Left ventricle myocardium superior (tissue), 1 donor: ENCODE results near the gene GGTLC1. TPM values are rescaled to one million over a fixed set of nuclear protein-coding genes. Genes with fewer than 3 reads are reported as not detected.
"Not testable (repeated sequence)": the region's sequence is repeated elsewhere in the genome, so short reads cannot be mapped to it uniquely, and the experiment has no call there.

ENCODE experiments used
- ATAC-seq: fragments of 200-7000 bp; cut with Tn5 transposase; one replicate; pipeline ENCODE4 v1.9.1; 2020; ENCODE audit warnings: mild to moderate bottlenecking, moderate library complexity
- DNase-seq: peaks from one replicate; pipeline ENCODE4 v3.0.0-alpha.2; 2020
- intact Hi-C: fragments of 100-400 bp; cut with micrococcal nuclease; formaldehyde crosslinking; loops from one replicate; pipeline ENCODE4 v1.11.0; 2022
- total RNA-seq: library from RNA; stranded (reverse); fragmentation: NEBNext Ultra II Directional; extraction: Animal tissue kit (Norgen Biotek cat#: 25700); gene quantifications from one replicate; pipeline ENCODE4 v1.2.1, GENCODE V29; 2021
- donor health status: DM: no; HTN: yes; CAD: no; lungs with severe emphysema.

GGTLC1 gene
- total RNA-seq, 1 donor from 2014 or later = not detected

- DNase-seq = peak; percentile 68
- intact Hi-C loops = no loop called here
- no peak for ATAC-seq
Measured at GRCh38 chr20:23995905-23996666, 7.5 kb upstream of the GGTLC1 start.

- intact Hi-C loops, ATAC-seq, DNase-seq: not testable (repeated sequence)
Measured at GRCh38 chr20:23995291-23995690, 6.7 kb upstream of the GGTLC1 start.

DNA sequence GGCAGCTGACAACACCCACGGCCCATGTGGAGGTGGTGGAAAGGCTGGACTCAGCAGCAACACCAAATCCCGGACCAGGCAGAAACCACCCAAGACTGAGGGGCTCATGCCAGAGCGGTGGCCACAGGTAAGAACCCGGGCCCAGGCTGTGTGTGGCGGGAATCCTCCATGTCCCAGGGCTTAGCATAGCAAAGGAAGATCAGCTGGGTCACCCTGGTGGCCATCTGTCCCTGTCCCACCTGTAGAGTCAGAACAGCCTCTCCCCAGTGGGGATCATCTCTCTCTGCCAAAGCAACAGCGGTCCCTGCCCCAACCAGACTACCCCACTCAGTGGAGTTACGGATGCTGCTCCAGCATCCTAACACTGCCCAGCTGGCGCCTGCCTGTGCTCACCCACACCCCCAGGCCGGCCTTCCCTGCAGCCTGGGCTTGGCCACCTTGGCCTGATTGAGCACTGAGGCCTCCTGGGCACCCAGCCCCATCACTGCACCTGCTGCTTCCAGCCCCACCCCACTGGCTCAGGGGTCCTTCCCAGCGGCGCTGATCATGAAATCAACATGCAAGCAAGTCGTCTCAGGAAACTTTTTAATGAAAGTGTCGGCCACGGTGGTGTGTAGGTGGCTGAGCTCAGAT is 5.5 kb upstream of the GGTLC1 start:
- intact Hi-C loops, DNase-seq, ATAC-seq: not testable (repeated sequence)

GRCh38 chr20:23993440-23993839 is 4.9 kb upstream of the GGTLC1 start:
- DNase-seq, ATAC-seq, intact Hi-C loops: not testable (repeated sequence)

GRCh38 chr20:23990296-23990695 is 1.7 kb upstream of the GGTLC1 start:
- ATAC-seq, intact Hi-C loops, DNase-seq: not testable (repeated sequence)

GRCh38 chr20:23988966-23989365 is 387 bp upstream of the GGTLC1 start:
- ATAC-seq, intact Hi-C loops, DNase-seq: not testable (repeated sequence)

GRCh38 chr20:23986716-23987115 is 1.9 kb downstream of the GGTLC1 start:
- intact Hi-C loops, ATAC-seq, DNase-seq: not testable (repeated sequence)

DNA sequence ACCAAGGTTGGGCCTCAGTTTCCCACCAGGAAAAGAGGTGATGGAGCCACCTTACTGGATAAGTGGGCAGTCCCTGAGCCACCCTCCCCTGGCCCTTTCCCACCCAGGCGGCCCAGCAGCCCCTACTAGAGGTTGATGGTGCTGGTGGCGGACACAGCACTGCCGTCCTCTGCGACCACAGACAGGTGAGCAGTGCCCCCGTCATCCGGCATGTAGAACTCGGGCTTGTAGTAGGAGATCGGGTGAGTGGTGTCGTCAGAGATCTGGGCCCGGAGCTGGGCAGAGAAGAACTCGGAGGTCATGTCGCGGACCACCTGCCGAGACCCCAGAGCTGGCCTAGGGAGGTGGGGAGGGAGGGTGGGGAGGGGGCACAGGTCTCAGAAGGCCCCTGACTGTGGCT is 2.3 kb downstream of the GGTLC1 start:
- DNase-seq, intact Hi-C loops, ATAC-seq: not testable (repeated sequence)

- intact Hi-C loops, DNase-seq, ATAC-seq: not testable (repeated sequence)
Measured at GRCh38 chr20:23985790-23986225, 2.8 kb downstream of the GGTLC1 start.

- DNase-seq, intact Hi-C loops, ATAC-seq: not testable (repeated sequence)
Measured at GRCh38 chr20:23985066-23985789, 3.4 kb downstream of the GGTLC1 start.

DNA sequence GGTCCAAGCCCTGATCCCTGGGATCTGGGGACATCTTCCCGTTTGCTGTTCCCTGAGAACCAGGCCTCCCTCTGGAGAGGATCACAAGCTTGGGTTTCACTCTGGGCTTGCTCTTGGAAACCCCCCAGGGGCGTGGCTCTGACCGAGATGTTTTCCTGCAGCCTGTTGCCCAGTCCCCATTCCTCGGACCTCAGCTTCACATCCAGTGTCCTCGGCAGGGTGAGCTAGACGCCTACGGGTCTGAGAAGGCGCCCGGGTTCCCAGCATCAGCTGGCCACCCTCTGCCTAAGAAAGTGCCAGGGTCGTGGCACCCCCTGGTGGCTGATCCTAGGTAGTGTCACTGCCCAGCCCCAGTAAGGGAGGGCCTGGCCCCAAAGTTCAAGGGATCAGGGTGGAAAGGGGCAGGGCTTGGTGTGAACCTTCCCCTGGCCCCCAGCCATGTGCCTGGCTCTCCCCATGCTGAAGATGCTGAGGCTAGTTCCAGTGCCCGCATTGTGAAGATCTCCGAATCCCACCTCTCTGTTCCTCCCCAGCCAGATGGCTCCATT is 4.0 kb downstream of the GGTLC1 start:
- DNase-seq, ATAC-seq, intact Hi-C loops: not testable (repeated sequence)

DNA sequence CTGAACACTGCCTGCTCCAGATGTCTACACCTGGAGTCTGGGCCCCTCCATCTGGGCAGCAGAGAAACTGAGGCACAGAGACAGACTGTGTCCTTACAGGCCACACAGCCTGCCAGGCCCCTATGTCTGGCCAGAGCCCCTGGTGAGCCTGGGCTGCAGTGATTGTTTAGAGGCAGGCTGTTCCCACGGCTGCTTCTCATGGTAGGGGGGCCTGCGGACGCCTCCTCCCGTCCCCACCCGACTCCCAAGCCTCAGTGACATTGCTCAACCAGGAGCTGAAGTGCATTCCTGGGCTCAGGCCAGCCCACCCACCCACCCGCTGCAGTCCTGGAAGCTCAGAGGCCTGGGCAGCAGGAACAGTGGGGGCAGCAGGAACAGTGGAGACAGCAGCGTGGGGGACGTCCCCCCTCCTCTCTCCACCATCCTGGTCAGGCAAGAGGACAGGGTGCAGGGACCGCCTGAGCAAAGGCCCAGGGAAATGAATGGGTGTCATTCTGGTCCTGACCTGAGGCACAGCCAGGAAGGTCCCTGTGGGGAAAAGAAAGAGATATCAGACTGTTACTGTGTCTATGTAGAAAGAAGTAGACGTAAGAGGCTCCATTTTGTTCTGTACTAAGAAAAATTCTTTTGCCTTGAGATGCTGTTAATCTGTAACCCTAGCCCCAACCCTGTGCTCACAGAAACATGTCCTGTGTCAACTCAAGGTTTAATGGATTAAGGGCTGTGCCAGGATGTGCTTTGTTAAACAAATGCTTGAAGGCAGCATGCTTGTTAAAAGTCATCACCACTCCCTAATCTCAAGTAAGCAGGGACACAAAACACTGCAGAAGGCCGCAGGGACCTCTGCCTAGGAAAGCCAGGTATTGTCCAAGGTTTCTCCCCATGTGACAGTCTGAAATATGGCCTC is 6.2 kb downstream of the GGTLC1 start:
- DNase-seq, intact Hi-C loops, ATAC-seq: not testable (repeated sequence)

DNA sequence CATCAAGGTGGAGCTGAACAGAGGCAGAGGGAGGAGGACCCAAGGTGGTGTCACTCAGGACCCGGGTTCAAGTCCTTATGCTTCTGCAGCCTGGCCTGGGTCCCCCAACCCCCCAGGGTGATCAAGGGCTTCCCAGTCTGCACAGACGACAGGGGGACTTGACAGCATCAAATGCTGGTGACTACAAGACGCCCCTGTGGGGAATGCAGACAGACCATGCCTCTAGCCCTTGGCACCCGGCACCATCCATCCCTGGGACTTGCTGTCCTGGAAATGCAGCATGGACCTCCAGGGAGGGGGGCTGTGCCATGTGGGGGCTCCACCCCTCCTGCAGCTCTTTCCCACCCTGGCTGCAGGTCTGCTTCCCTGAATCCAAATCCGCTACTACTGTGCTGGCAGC is 7.1 kb downstream of the GGTLC1 start:
- DNase-seq, intact Hi-C loops: not testable (repeated sequence)

DNA sequence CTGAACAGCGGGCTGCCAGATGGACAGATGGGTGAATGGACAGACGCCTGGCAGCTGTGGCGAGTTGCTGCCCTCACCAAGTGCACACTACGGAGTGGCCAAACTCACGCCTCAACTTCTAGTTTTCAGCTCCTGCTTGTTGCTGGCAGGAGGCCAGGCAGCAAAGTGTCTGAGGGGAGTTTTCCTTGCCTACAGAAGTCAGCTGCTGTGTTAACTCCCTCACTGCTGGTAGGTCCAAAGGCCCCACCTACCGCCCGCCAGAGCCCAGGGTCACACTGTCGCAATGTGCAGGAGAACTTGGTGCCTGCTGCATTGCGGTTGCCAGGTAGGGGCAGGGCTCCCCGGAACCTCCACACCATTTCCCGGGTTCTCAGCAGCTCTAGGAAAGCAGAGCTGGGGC is 7.6 kb downstream of the GGTLC1 start:
- peak; percentile 59 for DNase-seq
- intact Hi-C loops, ATAC-seq: not testable (repeated sequence)

More for the DNA sequence above, 7.1 kb downstream of the GGTLC1 start:
- not testable (repeated sequence) for ATAC-seq

DNA sequence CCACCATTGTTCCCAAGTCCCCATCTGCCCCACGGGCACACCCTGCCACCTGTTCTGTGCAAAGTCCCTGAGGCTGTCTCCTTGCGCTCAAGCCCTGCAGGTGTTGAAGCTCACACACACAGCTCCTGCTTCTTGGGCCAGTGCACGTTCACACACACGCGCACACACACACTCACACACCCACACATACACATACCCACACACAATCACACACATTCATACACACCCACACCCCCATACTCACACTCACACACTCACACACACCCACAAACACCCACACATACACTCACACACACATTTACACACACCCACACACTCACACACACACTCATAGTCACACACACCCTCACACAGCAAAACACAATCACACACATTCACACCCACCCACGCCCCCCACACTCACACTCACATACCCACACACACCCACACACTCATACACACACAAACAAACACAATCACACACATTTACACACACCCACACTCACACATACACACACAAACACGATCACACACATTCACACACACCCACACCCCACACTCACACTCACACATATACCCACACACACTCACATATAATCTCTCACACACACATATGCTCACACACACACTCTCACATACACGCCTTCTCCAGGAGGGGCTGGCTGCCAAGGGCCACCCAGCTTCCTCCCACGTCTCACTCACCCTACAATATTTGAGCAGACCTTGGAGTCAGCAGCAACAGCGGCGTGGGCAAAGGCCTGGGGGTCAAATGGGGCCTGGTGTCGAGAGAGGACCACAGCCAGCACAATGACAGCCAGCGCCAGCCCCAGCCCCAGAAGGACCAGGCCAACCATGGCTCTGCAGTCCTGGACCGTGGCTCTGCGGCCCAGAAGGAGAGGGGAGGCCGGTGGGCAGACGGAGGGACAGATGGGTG is 8.4 kb downstream of the GGTLC1 start:
- DNase-seq, intact Hi-C loops, ATAC-seq: not testable (repeated sequence)

- DNase-seq, intact Hi-C loops, ATAC-seq: not testable (repeated sequence)
Measured at GRCh38 chr20:23979380-23979779, 9.2 kb downstream of the GGTLC1 start.

DNA sequence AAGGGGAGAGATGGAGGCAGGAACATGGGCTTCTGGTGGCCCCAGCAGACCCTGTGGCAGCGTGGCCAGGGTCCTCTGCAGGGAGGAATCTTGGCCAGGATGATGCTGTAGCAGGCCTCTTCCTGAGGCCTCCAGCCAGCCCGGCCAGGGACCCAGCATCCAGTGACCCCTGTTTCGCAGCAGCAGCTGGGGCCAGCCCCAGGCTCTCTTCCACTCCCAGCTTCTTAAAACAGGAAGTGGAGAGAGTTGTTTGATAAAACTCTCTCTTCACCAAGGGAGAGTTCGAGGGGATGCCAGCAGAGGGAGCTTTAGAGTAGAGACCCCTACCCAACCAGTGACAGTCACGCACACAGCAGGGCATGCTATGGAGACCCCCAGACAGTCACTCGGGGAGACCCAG is 10.1 kb downstream of the GGTLC1 start:
- DNase-seq, intact Hi-C loops, ATAC-seq: not testable (repeated sequence)
